Hepatic stellate cell (primary cell): ENCODE results near the gene ASPHD2.
"Not testable (repeated sequence)": the region's sequence is repeated elsewhere in the genome, so short reads cannot be mapped to it uniquely, and the experiment has no call there.

Experiments used
- DNase-seq: peaks from one replicate; pipeline ENCODE4 v3.0.0; 2011; ENCODE audit warnings: low spot score

ASPHD2 gene

DNA sequence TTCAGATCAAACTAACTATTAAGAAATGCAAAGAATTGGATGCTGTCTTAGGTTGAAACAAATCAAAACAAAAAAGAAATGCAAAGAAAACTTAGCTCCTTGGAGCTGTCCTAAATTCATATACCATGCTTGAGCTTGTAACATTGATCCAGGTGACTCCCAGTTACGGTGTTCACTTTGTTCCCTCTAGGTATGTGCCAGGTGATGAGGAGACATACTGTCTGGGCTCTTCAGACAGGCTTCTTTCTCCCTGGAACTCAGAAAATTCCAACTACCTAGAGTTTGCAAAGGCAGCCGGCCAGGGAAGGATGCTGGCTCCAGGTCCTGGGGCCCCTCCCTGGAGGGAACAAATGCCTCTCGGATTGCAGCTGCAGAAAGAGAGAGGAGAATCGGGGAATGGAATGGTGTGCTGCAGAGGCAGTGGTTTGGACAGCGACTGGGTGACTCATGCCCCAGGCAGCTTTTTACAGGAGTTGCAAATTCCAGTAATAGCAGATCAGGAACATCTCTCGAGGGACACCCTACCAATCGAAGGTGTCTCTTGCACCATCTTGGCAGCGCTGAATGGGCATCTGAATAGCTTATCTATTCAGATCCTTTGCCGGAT lies 12.3 kb upstream of the ASPHD2 start:
- peak; percentile 61 for DNase-seq

DNA sequence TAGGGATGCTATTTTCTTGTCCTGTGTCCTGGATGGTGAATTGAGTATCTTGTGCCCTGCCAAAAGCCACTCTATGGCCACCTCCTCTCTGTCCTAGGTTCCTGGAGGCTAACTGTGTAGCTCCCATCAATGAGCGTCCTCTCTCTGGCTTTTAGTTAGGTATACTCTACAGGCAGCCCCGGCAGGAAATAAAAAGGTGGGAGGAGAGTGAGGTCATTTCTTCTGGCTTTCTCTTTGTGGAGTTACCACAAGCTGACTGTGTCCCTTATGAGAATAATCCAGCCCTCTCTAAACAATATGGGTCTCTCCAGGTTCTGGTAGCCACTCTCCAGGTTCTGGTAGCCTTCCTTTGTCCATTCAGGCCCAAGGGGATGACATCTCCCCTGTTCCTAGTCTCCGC lies 11.7 kb upstream of the ASPHD2 start:
- DNase-seq: no peak

DNA sequence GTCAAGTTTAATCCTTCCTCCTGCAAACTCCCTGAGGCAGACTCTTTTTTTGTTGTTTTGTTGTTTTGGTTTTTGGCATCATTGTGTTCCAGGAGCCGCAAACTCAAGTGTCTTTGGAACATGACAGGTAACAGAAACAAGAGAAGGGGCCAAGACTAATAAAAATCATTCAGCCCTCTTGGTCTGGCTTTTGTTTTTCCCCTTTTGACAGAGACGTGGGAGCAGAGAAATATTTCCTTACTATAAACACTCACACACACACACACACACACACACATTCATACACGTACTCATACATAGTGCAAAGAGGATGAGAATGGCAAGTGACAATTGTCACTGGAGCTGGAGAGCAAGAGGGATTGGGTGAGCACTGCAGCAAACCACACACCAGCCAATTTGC lies 10.4 kb upstream of the ASPHD2 start:
- no peak for DNase-seq

DNA sequence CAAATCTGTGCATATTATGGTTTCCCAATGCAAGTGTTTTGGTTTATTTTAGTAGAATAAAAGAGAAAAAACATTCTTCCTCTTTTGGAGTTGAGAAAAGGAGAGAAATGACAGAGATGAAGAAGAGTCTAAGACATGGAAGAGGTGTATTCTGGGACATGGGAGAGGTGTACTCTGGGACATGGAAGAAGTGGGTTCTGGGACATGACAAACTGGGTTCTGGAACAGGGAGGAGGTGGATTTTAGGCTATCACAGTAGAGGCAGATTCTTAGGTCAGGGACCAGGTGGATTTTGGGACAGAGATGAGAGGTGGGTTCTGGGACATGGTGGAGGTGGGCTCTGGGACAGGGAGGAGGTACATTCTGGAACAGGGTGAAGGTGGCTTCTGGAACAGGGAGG lies 2.1 kb upstream of the ASPHD2 start:
- no peak for DNase-seq

DNA sequence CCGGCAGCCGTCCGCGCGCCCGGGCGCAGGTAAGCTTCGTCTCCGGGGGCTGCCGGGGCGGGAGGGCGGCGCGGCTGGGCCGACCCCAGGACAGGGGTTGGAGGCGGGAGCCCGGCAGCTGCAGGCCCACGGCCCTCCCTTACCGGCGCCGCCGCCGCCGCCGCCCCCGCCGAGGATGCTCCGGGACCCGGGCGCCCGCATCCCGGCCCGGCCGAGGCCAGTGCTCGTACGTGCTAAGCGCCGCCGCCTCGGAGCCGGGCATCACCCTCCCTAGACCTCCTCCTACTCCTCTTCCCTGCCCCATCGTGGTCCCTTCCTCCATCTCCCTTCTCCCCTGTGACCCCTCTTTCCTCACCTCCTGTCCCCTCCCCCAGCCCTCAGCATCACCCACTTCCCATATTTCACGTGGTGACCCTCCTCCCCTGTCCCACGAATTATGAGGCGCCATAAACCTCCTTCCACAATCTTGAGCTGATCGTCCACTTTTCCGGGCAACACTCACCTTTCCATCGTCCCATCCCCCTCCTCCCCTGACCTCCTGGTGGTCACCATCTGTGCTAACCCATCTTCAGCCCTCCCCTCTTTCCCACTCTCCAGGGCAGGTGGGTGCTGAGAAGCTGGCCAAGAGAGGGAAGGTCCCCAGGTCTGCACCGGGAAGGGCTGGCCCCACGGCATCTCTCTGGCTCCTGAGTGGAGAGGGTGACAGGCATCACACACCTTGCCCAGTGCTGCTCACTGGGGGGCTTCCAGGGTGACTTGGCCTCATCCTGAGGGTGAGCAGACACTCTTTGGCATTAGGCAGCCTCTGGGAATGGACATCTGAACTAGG lies 612 bp downstream of the ASPHD2 start:
- DNase-seq: no peak

DNA sequence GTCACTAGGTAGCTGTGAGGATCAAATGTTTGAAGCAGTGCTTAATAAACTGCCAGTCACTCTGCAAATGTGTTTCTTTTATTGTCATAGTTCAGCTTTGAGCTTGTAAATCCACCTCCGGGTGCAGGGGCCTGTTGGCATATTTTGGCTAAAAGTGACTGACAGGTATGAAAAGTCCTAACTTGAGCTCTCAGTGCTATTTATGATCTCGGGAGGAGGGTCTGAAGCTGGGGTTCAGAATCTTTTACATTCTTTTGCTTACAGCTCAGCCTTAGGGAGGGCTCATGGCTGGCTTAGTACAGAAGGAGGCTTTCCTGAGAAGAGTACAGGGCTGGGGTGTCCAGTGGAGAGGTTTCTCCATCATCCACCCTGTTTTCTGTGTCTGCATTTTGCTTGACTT lies 1.5 kb downstream of the ASPHD2 start:
- no peak for DNase-seq

DNA sequence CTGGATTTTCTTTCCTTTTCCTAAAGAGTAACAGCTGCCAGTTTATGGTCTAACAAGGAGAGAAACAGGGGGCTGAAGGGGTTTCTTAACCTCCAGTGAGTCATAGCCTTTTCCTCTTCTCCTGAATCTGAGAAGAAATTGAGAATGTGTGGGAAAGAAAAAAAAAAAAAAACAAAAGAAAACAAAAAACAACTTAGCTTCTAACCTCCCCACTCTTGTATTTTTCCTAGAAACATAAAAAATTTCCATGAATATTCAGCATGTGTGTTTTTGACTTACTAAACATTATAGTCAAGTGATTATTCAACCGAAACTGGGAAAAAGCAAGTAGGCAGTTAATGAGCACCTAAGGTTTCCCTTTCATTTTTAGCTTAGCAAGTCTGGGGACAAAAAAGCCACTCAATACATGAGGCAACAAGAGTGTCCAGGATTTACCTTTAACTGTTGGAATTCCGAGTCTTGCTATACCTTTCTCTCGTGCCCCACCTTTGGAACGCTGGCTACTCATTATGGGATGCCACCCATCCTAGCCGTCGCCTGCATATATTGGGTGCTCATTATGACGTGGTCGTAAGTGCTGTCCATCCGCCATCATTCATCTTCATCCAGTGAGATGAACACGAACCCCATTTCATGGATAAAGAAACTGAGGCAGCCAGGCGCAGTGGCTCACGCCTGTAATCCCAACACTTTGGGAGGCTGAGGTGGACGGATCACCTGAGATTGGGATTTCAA lies 2.4 kb downstream of the ASPHD2 start:
- no peak for DNase-seq

DNA sequence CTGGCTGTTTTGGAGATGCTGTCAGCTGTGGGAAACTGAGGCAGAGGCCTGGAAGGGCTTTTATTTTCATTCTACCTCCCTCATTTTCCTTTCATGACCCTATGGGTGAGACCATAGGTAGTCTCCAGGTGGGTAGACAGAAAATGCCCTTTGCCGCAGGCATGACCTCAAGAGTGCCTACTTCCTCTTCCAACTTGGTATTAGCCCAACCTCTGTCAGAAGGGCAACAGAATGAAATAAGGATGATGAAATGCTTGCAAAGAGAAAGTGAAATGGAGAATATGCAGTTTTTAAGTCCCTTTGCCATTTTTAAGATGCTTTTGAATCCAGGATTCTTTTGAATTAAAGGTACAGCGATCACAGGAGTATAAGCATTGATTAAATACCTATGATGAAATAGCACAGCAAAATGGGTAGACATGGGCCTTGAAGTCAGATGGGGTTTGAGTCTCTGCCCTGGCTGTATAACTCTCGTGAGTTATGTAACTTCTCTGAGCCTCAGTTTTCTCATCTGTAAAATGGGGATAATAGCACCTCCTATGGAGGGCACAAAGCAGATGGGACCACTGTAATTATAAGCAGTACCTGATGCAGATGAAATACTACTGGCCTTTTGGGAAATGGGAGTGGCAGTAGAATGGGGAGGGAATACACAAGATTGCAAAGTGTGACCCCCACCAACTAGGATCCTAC lies 3.7 kb downstream of the ASPHD2 start:
- DNase-seq: no peak

DNA sequence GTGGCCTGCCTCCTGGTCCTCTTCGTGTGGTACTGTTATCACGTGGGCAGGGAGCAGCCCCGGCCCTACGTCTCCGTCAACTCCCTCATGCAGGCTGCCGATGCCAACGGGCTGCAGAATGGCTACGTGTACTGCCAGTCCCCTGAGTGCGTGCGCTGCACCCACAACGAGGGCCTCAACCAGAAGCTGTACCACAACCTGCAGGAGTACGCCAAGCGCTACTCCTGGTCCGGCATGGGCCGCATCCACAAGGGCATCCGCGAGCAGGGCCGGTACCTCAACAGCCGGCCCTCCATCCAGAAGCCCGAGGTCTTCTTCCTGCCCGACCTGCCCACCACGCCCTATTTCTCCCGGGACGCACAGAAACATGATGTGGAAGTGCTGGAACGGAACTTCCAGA lies 4.7 kb downstream of the ASPHD2 start:
- no peak for DNase-seq

DNA sequence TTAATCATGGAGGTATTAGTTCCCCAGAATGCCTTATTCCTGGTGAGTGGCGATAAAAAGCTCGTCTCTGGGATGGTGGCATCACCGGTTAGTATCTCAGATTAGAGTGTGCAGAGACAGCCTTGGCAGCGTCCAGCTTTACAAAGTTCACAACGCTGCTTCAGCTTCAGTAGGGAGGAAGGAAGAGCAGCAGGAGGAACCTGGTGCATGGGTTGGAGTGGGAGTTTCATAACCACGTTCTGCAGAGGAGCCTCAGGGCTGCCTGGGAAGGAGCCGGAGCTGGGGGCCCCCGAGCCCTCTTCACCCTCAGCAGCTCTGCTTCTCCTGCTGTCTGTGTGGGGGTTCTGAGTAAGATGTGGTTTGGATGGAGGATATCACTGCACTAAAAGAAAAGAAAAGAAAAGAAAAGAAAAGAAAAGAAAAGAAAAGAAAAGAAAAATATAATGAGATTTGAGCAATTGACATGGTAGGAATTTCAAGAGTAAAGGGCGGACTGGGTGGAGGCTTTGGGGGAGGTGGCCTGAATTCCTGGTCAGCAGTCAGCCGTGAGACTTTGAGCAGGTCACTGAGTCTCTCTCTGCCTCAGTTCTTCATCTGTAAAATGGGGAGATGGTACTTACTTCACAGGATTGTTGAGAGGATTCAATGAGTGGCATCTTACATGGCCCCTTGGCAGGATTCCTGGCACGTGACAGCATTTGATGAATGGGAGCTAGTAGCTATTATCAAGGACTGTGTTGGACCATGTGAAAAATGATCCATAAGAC lies 6.5 kb downstream of the ASPHD2 start:
- DNase-seq: no peak

DNA sequence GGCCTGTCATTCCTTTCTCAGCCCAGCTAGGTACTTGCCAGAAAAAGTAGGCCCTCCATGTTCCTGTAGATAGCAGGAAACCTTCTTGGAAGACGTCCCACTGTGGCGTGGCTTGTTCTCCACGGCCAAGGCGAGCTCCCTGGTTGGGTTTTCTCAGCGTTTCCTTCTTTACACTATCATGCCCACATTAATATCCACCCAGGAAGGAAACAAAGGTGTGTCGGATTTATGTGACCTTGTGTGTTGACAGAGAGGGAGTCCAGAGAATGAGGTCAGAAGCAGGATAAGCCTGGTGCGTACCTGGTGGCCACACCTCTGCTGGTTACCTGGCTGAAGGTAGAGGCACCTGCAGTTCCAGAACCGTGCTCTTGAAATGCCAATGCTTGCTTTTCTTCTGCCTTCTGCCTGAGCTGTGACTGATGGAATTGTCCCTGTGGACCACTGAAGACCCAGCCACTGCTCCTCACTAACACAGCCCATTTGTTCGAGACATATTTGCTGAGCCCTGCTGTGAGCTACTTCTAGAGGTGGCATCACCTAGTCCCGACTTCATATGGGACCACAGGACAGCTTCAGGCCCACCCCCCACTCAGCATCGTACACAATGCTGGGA lies 7.9 kb downstream of the ASPHD2 start:
- no peak for DNase-seq

DNA sequence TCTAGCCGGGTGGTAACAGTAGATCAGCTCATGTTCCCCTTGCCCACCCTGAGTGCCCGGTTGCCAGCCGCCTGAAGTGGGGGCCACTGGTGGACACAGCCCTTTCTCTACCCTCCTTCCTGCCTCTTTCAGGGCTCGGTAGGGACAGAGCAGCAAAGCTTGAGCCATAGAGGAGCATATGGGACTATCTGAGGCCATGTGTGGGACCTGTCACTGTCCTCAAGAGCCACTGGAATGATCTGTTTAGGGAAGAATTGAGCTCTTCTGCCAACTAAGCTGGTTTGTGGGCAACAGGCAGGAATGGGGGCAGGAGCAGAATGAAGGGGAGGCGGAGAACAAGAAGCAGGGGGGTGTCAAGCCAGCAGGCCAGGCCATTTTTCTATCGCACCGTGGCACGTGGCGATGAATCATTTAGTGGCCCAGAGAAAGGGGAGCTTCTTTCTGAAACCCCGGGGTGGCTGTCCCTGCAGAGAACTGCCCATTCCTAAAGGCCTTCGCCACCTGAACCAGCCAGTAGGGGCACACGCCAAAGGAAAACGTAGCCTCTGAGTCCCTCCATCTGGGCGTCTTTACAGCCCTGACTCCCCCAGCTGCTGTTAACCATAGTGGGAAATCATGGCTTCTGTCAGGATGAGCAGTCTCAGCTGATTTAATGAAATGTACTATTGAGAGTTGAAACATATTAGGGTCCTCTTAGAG lies 8.8 kb downstream of the ASPHD2 start:
- DNase-seq: no peak

DNA sequence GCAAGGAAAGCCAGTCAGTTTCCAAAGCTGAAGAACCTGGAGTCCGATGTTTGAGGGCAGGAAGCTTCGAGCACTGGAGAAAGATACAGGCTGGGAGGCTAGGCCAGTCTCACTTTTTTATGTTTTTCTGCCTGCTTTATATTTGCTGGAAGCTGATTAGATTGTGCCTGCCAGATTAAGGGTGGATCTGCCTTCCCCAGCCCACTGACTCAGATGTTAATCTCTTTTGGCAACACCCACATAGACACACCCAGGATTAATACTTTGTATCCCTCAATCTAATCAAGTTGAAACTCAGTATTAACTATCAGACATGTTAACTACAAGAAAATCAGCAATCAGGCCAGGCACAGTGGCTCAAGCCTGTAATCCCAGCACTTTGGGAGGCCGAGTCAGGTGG lies 9.7 kb downstream of the ASPHD2 start:
- DNase-seq: not testable (repeated sequence)

DNA sequence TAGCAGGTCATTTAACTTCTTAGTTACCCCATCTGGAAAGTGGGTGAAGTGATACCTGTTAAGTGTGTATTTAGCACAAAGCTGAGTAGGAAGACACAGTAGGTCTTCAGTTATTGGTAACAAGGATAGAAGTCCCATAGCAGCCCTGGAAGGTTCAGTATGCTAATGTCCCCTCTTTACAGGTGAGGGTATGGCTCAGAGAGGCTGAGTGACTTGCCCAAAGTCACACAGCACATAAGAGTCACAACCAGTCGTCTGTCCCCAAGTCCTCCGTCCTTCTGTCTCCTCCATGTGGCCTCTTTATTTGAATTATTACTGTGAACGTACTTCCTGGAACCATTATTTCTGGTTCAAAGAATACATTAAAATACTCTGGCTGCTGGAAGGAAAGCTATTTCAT lies 10.5 kb downstream of the ASPHD2 start:
- no peak for DNase-seq

DNA sequence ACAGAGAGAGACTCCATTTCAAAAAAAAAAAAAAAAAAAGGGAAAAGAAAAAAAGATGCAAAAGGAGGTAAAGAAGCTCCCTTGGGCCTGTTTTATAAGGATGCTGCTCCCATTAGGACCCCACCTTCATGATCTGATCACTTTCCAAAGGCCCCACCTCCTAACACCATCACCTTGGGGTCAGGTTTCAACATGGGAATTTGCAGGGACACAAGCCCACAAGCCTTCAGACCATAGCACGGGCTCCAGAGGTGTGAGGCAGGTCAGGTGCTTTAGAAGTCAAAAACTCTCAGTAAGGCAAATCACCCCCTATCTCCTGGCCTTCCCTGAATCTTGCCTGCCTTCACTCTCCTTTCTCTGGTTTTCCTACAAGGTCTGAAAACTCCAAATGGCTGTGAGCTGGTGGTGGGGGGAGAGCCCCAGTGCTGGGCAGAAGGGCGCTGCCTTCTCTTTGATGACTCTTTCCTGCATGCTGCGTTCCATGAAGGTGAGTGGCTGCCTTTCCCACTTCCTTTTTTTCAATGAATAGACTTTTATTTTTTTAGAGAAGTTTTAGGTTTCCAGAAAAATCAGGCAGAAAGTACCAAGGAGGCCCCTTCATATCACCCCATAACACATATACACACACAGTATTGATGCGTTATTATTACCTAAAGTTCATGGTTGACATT lies 13.2 kb downstream of the ASPHD2 start:
- DNase-seq: no peak

DNA sequence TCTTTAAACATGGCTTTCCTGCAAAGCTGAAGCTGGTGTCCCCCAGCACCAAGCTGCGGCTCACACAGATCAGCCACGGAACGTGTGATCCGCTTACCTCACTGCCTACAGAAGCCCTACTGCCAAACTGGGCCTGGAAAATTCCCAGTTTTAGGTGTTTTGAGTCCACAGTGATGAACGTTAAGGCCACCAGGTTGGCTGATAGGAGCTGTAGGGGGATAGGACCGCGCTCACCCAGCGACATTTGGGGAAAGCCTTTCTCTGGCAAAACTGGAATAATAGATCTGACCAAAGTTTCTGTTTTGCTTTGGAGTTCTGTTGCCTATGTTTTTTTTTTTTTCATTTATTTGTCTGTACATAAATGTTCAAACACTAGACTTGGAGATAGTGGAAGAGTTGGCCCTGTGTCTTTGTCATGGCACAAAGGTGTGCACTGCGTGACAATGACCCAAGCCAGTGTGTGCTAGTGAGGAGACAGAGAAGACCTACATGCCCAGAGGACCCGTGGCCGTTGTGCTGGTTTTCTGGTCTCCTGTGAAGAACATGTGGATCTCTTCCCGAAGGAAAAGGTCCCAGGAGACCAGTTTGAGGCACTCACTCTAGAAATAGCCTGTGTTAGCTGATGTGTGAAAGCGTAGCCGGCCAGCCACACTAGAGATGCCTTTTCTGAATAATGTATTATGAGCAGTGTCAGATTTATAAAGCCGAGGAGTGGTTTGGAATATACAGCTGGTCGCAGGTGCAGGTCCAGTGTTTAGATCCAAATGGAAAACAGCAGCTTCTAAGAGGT lies 15.0 kb downstream of the ASPHD2 start:
- no peak for DNase-seq

DNA sequence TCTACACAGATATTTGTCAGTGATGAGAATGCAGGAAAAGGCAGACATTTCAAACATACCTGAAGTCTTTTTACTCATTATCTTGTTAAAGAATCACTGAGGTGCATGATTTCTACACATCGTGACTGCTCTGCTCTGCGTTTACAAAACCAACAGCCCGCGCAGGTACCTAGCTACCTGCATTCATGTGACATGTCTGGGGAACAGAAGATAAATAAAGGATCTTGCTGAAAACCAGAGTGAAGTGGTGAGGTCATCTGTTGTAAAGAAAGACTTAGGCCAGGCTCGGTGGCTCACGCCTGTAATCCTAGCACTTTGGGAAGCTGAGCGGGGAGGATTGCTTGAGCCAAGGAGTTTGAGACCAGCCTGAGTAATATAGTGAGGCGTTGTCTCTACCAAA lies 15.7 kb downstream of the ASPHD2 start:
- DNase-seq: no peak

DNA sequence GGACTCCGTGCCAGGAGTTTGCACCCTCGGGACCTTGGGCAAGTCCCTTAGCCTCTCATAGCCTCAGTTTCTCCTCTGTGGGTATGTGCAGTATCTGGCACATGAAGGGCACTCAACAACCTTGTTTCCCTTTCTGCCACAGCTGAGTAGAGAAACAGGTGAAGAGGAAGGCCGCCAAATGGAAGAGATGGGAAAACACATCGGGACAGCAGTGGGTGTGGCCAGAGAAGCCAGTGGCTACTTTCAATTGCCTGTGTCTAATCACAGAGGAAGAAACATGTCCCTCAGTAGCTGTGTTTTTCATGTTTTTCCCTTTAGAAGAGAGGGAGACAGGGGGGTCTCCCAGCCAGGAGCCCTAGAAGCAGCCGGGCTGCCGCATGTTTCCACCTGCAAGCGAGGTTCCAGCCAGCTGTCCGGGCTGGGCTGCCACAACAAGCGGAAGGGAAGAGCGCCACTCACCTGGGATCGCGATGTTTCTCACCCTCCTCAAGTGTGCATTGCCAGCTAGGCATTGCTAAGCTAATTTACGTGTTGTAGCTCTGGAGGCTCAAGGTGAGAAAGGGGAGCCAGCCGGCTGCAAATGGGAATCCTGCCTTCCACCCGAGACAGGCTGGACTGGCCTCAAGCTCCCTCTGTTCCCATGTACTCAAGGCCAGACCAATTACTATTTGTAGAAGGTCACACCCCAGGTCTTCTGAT lies 16.7 kb downstream of the ASPHD2 start:
- DNase-seq: no peak
